Liver (tissue), 9 donors: ENCODE results near the gene TSHZ2. TPM values are rescaled to one million over a fixed set of nuclear protein-coding genes. Genes with fewer than 3 reads are reported as not detected.

Experiments
- DNase-seq: peaks from one replicate; pipeline ENCODE4 v3.0.0-alpha.2; 2017; ENCODE audit warnings: low spot score
- H3K27ac ChIP-seq, 2 donors: one replicate each; pipeline ENCODE4 v1.7.0; 2013; ENCODE audit warnings: inconsistent platforms in 2 of 2, low read length in 2 of 2, control low read depth in 1 of 2, low read depth in 1 of 2, mild to moderate bottlenecking in 1 of 2
- H3K27me3 ChIP-seq, 4 donors: one replicate each; pipeline versions ENCODE4 v1.6.1 to v1.7.0; 2013; ENCODE audit warnings: low read length in 3 of 4, inconsistent platforms in 1 of 4, mild to moderate bottlenecking in 1 of 4, moderate library complexity in 1 of 4; ENCODE audit not compliant: control insufficient read depth in 4 of 4, insufficient read depth in 4 of 4
- H3K36me3 ChIP-seq, 4 donors: one replicate each; pipeline versions ENCODE4 v1.6.1 to v1.7.0; 2013; ENCODE audit warnings: low read length in 3 of 4, mild to moderate bottlenecking in 3 of 4, low read depth in 1 of 4, moderate library complexity in 1 of 4; ENCODE audit not compliant: control insufficient read depth in 4 of 4, insufficient read depth in 3 of 4
- H3K4me1 ChIP-seq, 4 donors: one replicate each; pipeline versions ENCODE4 v1.6.1 to v1.7.0; 2013; ENCODE audit warnings: low read length in 3 of 4, mild to moderate bottlenecking in 3 of 4, moderate library complexity in 1 of 4; ENCODE audit not compliant: control insufficient read depth in 4 of 4, insufficient read depth in 4 of 4
- H3K4me3 ChIP-seq, 3 donors: one replicate each; pipeline versions ENCODE4 v1.6.1 to v1.7.0; 2013; ENCODE audit warnings: low read length in 3 of 3, control low read depth in 1 of 3, low read depth in 1 of 3, mild to moderate bottlenecking in 1 of 3
- H3K9ac ChIP-seq, 2 donors: one replicate each; pipeline ENCODE4 v1.7.0; 2013; ENCODE audit warnings: low read length in 2 of 2, mild to moderate bottlenecking in 2 of 2, moderate library complexity in 2 of 2, control low read depth in 1 of 2, low read depth in 1 of 2
- H3K9me3 ChIP-seq, 4 donors: one replicate each; pipeline versions ENCODE4 v1.6.1 to v1.7.0; 2013; ENCODE audit warnings: low read length in 3 of 4; ENCODE audit not compliant: control insufficient read depth in 4 of 4
- ATF3 ChIP-seq: IDR thresholded peaks from 2 replicates; pipeline ENCODE4 v1.6.1; 2016; ENCODE audit warnings: antibody characterized with exemption
- CTCF ChIP-seq: fragments of 150-350 bp; IDR thresholded peaks from 2 replicates; pipeline ENCODE4 v1.5.1; 2017; ENCODE audit warnings: improper control_type of control experiment, low read depth, low read length; ENCODE audit not compliant: missing input control
- EGR1 ChIP-seq, 2 donors: IDR thresholded peaks; 2 replicates each; pipeline ENCODE4 v1.6.1; 2016 to 2018; ENCODE audit warnings: antibody characterized with exemption in 2 of 2, low read depth in 2 of 2
- FOXA1 ChIP-seq: IDR thresholded peaks from 2 replicates; pipeline ENCODE4 v1.6.1; 2016; ENCODE audit warnings: antibody characterized with exemption
- FOXA2 ChIP-seq: IDR thresholded peaks from 2 replicates; pipeline ENCODE4 v1.6.1; 2016; ENCODE audit warnings: antibody characterized with exemption
- GABPA ChIP-seq, 2 donors: IDR thresholded peaks in 1 of 2; conservative IDR thresholded peaks in 1 of 2; 2 replicates each; pipeline ENCODE4 v1.6.1; 2016; ENCODE audit warnings: antibody characterized with exemption in 2 of 2, mild to moderate bottlenecking in 1 of 2, moderate library complexity in 1 of 2
- HNF4A ChIP-seq, 2 donors: conservative IDR thresholded peaks; 2 replicates each; pipeline ENCODE4 v1.6.1; 2016; ENCODE audit warnings: antibody characterized with exemption in 2 of 2, mild to moderate bottlenecking in 2 of 2
- HNF4G ChIP-seq: IDR thresholded peaks from 2 replicates; pipeline ENCODE4 v1.6.1; 2016; ENCODE audit warnings: antibody characterized with exemption
- JUND ChIP-seq, 2 donors: IDR thresholded peaks; 2 replicates each; pipeline ENCODE4 v1.6.1; 2016; ENCODE audit warnings: antibody characterized with exemption in 2 of 2
- MAX ChIP-seq: IDR thresholded peaks from 2 replicates; pipeline ENCODE4 v1.6.1; 2016; ENCODE audit warnings: antibody characterized with exemption
- NR2F2 ChIP-seq: IDR thresholded peaks from 2 replicates; pipeline ENCODE4 v1.6.1; 2016; ENCODE audit warnings: antibody characterized with exemption
- RAD21 ChIP-seq, 2 donors: IDR thresholded peaks; 2 replicates each; pipeline ENCODE4 v1.6.1; 2016; ENCODE audit warnings: antibody characterized with exemption in 2 of 2, mild to moderate bottlenecking in 2 of 2
- REST ChIP-seq: IDR thresholded peaks from 2 replicates; pipeline ENCODE4 v1.6.1; 2016; ENCODE audit warnings: antibody characterized with exemption, mild to moderate bottlenecking
- RXRA ChIP-seq, 2 donors: IDR thresholded peaks; 2 replicates each; pipeline ENCODE4 v1.6.1; 2017 to 2018; ENCODE audit warnings: antibody characterized with exemption in 2 of 2, mild to moderate bottlenecking in 1 of 2
- SP1 ChIP-seq: IDR thresholded peaks from 2 replicates; pipeline ENCODE4 v1.6.1; 2018; ENCODE audit warnings: antibody characterized with exemption, mild to moderate bottlenecking
- TAF1 ChIP-seq: conservative IDR thresholded peaks from 2 replicates; pipeline ENCODE4 v1.6.1; 2016; ENCODE audit warnings: antibody characterized with exemption, mild to moderate bottlenecking
- YY1 ChIP-seq: IDR thresholded peaks from 2 replicates; pipeline ENCODE4 v1.6.1; 2016; ENCODE audit warnings: antibody characterized with exemption, mild to moderate bottlenecking
- ZBTB33 ChIP-seq: IDR thresholded peaks from 2 replicates; pipeline ENCODE4 v1.6.1; 2016; ENCODE audit warnings: antibody characterized with exemption
- WGBS: extraction: QIAGEN DNeasy Blood & Tissue Kit; methylation state at CpG from one replicate; pipeline ENCODE4 v1.1.7; 2013; 5-methylcytosine and 5-hydroxymethylcytosine counted together
- polyA plus RNA-seq, 2 donors: library from polyadenylated mRNA; stranded (reverse) in 1 of 2; unstranded in 1 of 2; fragments of 200-250 nt in 1 of 2; fragments of >200 nt in 1 of 2; fragmentation: Nextera tagmentation in 1 of 2; extraction: Ambion mirVana in 1 of 2; gene quantifications; one replicate each; pipeline versions ENCODE4 v1.2.1 to v1.2.3, GENCODE V29; 2013 to 2015
- total RNA-seq, 2 donors: library from RNA; depleted of rRNA; stranded (reverse); fragments of >200 nt; gene quantifications; one replicate each; pipeline ENCODE4 v1.2.3, GENCODE V29; 2014
- donor health status: healthy.
- donor health status: healthy.
- donor health status: healthy.
- donor health status: healthy.
- donor health status: healthy.

Gene TSHZ2
- total and polyA plus RNA-seq, 4 donors, result 2.9 to 11.3 (median 7.8) TPM

GRCh38 chr20:53309515-53309914, 337.4 kb downstream of the TSHZ2 start:
- Histone ChIP-seq H3K27ac (no peak overlapping the region), H3K27me3 (no peaks in the 10 kb centered on the region), H3K9me3 (no peaks in the 10 kb centered on the region), H3K4me3 (no peak overlapping the region), H3K9ac (no peak overlapping the region), H3K4me1 (no peaks in the 10 kb centered on the region), H3K36me3 (no peaks in the 10 kb centered on the region)
- no peak for DNase-seq
- WGBS, result 90% methylated on average over 2 of the region's 2 CpGs
- no peak for TF ChIP-seq YY1
- TF ChIP-seq RAD21 (IDR thresholded peaks at IDR 0.05), result no peak
- no peak for TF ChIP-seq NR2F2
- TF ChIP-seq SP1, result no peak
- TF ChIP-seq CTCF, result no peak
- TF ChIP-seq TAF1, result no peak
- no peak for TF ChIP-seq FOXA2
- no peak for TF ChIP-seq JUND (IDR thresholded peaks at IDR 0.05)
- no peak for TF ChIP-seq HNF4A (conservative IDR thresholded peaks at IDR 0.05)
- no peak for TF ChIP-seq REST
- TF ChIP-seq GABPA (IDR thresholded peaks at IDR 0.05 in 1 of 2, conservative IDR thresholded peaks at IDR 0.05 in 1 of 2), result no peak
- TF ChIP-seq ZBTB33, result no peak
- no peak for TF ChIP-seq EGR1 (IDR thresholded peaks at IDR 0.05; ENCODE audit: low read depth in 2 of 2)
- TF ChIP-seq ATF3, result no peak
- no peak for TF ChIP-seq FOXA1
- TF ChIP-seq RXRA (IDR thresholded peaks at IDR 0.05), result no peak
- TF ChIP-seq MAX, result no peak
- no peak for TF ChIP-seq HNF4G

- Histone ChIP-seq H3K9me3 (no peaks in the 10 kb centered on the region), H3K27me3 (no peaks in the 10 kb centered on the region), H3K27ac (no peak overlapping the region), H3K4me1 (no peaks in the 10 kb centered on the region), H3K9ac (no peak overlapping the region), H3K36me3 (no peaks in the 10 kb centered on the region), H3K4me3 (no peak overlapping the region)
- 86% methylated on average over 2 of the region's 2 CpGs for WGBS
- TF ChIP-seq HNF4A (conservative IDR thresholded peaks at IDR 0.05), result no peak
- no peak for TF ChIP-seq CTCF
- no peak for TF ChIP-seq FOXA2
- no peak for DNase-seq
These were observed 340.8 kb downstream of the TSHZ2 start for GRCh38 chr20:53312957-53313356.
